H1 (cell line): ENCODE measurements around the gene RABGGTA. TPM values are rescaled to one million over a fixed set of nuclear protein-coding genes. Genes with fewer than 3 reads are reported as not detected.

ENCODE experiments used
- CTBP2 ChIP-seq: IDR thresholded peaks from 2 replicates; pipeline ENCODE4 v1.7.0; 2011; ENCODE audit warnings: borderline replicate concordance, mild to moderate bottlenecking, moderate library complexity, mixed read lengths, low read length; ENCODE audit not compliant: insufficient read depth, insufficient read length
- GABPA ChIP-seq: IDR thresholded peaks from 2 replicates; pipeline ENCODE4 v1.6.1; 2011; ENCODE audit warnings: mild to moderate bottlenecking, low read length, moderate library complexity, borderline replicate concordance; ENCODE audit not compliant: insufficient read depth
- MAX ChIP-seq: IDR thresholded peaks from 2 replicates; pipeline ENCODE4 v1.6.1; 2012; ENCODE audit warnings: inconsistent platforms
- POU5F1 ChIP-seq: IDR thresholded peaks from 2 replicates; pipeline ENCODE4 v1.6.1; 2011; ENCODE audit warnings: low read depth, mild to moderate bottlenecking, low read length, moderate library complexity
- RNF2 ChIP-seq: fragments of 200-900, 300-1000 bp; sonication (generic); IDR thresholded peaks from 2 replicates; pipeline ENCODE4 v1.7.1; 2016; ENCODE audit warnings: borderline replicate concordance, low read depth, mild to moderate bottlenecking, antibody characterized with exemption, low read length; ENCODE audit not compliant: poor library complexity, severe bottlenecking; ENCODE audit errors: missing control alignments
- RXRA ChIP-seq: IDR thresholded peaks from 2 replicates; pipeline ENCODE4 v1.6.1; 2011; ENCODE audit warnings: low read depth, mild to moderate bottlenecking, low read length, moderate library complexity; ENCODE audit not compliant: insufficient read depth
- SIN3A ChIP-seq, 2 experiments: IDR thresholded peaks in 1 of 2; conservative IDR thresholded peaks in 1 of 2; 2 replicates each; pipeline ENCODE4 v1.6.1; 2011 to 2012; ENCODE audit warnings: low read length in 2 of 2, improper control_type of control experiment in 1 of 2, low read depth in 1 of 2, mild to moderate bottlenecking in 1 of 2
- polyA plus RNA-seq, 7 experiments: library from polyadenylated mRNA; depleted of rRNA in 3 of 7; stranded (reverse) in 5 of 7; unstranded in 2 of 7; fragments of >200 nt in 5 of 7; fragments of 200-250 nt in 2 of 7; gene quantifications; 1 replicate in 5 of 7; 2 replicates in 1 of 7; 4 replicates in 1 of 7; pipeline versions ENCODE4 v1.2.1 to v1.2.3, GENCODE V29; 2011 to 2013; ENCODE audit warnings: missing spikeins in 2 of 7, mixed read lengths in 2 of 7
- total RNA-seq: library from RNA; stranded (reverse); fragmentation: NEBNext Ultra II Directional; extraction: Animal tissue kit (Norgen Biotek cat#: 25700); gene quantifications from 2 replicates; pipeline ENCODE4 v1.2.1, GENCODE V29; 2021

Gene RABGGTA
- total and polyA plus RNA-seq, 2 of the 8 experiments (the other 6 are each of a cell fraction or from before 2014, with no cell fraction given): 16.0 to 49.8 TPM

DNA sequence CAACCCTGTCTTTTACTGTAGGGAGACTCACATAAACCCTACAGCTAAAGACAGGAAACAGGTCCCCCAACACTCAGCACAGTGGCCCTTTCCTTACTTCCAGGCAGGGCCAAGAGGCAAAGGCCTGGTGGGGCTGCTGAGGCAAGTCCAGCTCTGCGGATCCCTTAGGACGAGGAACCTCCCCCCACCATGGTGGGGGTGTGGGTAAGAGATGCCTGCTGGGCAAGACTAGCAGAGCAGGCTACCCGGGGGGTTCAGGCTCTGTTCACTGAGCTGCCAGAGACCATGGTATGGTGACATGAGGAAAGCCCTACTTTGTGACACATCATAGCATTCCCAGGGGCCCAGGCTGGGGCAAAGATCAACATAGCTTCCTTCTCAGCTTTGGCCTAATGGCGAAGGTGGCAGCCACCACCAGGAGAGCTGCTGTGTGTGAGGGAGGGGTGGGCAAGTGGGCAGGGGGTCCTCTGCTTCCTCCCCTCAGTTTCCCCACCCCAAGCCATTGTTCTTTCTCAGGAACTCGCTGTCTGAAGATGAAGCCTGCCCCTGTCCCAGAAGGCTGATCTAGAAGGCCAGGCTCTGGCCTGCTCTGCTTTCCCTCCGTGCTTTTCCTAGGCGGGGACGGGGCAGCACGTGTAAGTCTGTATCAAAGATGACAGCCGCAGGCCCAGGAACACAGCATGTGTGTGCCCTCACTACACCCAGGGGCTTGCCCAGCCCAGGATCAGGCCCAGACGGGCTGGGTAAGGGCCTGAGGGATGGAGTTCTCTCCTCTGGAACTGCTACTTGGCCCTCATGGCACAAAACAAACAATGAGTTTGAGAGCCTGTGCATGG lies 18.9 kb downstream of the RABGGTA start (continued):
- TF ChIP-seq MAX (no peak), RXRA (no peak), GABPA (no peak), CTBP2 (no peak), SIN3A (conservative IDR thresholded peaks at IDR 0.05 in 1 of 2, IDR thresholded peaks at IDR 0.05 in 1 of 2; ENCODE audit: low read depth in 1 of 2, low read length in 2 of 2) (no peak), RNF2 (no peak), POU5F1 (no peak)
- TF ChIP-seq, all 59 proteins: peak for 0
